ENCODE measurements around the gene PPIG. TPM values are rescaled to one million over a fixed set of nuclear protein-coding genes. Genes with fewer than 3 reads are reported as not detected.

Gene PPIG
- 20.5 and 32.8 TPM in 2 replicates for total RNA-seq

DNA sequence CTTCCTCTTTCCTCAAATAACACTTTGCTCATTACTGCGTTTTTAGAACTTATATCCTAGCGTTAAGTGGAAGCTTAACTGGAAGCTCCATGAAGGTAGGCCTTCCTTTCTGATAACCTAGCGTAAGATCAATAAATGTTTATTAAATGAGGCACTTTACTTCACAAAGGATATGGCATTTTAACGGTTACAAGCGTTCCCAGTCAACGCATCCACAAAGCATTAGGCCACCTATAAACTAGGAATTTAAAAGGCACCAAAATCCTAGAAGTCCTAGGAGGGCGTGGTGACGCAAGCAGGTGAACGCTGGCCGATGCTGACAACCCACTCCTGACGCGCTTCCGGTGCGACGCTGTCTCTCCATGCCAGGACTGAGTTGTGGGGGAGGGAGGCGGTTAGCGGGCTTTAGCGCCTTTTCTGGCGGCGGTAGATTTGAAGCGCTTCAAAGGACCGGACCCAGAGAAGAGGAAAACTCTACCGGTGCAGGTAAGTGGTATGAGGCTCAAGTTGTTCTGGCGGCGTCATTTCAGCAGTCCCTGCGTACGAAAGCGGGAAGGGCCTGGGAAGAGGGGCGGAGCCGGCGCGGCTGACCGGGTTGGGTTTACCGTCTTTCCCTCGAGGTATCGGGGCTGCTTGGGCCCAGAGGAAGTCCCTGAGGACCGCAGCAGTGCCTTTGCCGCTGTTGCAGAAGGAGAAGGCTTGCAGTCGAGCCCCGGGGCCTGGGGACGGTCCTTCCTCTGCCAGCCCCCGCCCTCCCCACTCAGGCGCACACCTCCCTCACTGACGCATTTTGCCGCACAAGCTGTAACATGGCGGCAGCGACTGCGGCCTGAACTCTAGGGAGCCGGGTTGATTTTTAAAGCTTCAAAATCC, at the start of gene PPIG:
PPIG (plus strand) TSS at position 347 of the 873 bp plus-strand sequence. CDS start 19,691 bp downstream, outside the sequence.

GRCh38 chr2:169573160-169573973, 10.8 kb upstream of the PPIG start, which contains the start of gene FASTKD1:
TSS of gene FASTKD1 (minus strand) at chr2:169573865. CDS start at chr2:169572029, 1,836 bp downstream.

Other genes with a start within 250 kb of the PPIG start
- gene LRP2, start 221.8 kb upstream of the PPIG start, total RNA-seq, result not detected in 2 replicates
- 2.9 and 5.0 TPM in 2 replicates for gene BBS5, start 104.9 kb upstream of the PPIG start, total RNA-seq
- gene KLHL41, start 74.6 kb upstream of the PPIG start, total RNA-seq, result under 0.01 and 0.15 TPM in 2 replicates
- 23.4 and 35.9 TPM in 2 replicates for gene FASTKD1, start 10.5 kb upstream of the PPIG start, total RNA-seq
- gene CFAP210, start 110.1 kb downstream of the PPIG start, total RNA-seq, result not detected in 2 replicates
- gene PHOSPHO2, start 110.1 kb downstream of the PPIG start, total RNA-seq, result 2.3 and 2.9 TPM in 2 replicates
- 15.0 and 16.9 TPM in 2 replicates for gene KLHL23, start 149.5 kb downstream of the PPIG start, total RNA-seq
- 136 and 248 TPM in 2 replicates for gene SSB, start 214.5 kb downstream of the PPIG start, total RNA-seq
- 55.6 and 61.4 TPM in 2 replicates for gene METTL5, start 240.6 kb downstream of the PPIG start, total RNA-seq
- gene UBR3, start 243.1 kb downstream of the PPIG start, total RNA-seq, result 29.2 and 33.7 TPM in 2 replicates

Data from epithelial cell of umbilical artery (primary cell).